ENCODE data around the gene SLC39A11. TPM values are rescaled to one million over a fixed set of nuclear protein-coding genes. Genes with fewer than 3 reads are reported as not detected.

Gene SLC39A11
- total RNA-seq, 1 experiment from 2014 or later = 46.4 TPM

GRCh38 chr17:72795941-72796340 is 296.5 kb downstream of the SLC39A11 start (continued):
- TF ChIP-seq ZBTB33 (IDR thresholded peaks at IDR 0.05; ENCODE audit: extremely low read depth, insufficient replicate concordance, low read length) = no peak
- TF ChIP-seq ZNF274 (IDR thresholded peaks at IDR 0.05; ENCODE audit: low read depth, low read length) = no peak
- TF ChIP-seq EZH2phosphoT487 (IDR thresholded peaks at IDR 0.05; ENCODE audit: borderline replicate concordance) = no peak
- TF ChIP-seq SRF (IDR thresholded peaks at IDR 0.05; ENCODE audit: low read depth) = no peak
- no peak for TF ChIP-seq SP1 (IDR thresholded peaks at IDR 0.05; ENCODE audit: low read depth)
- no peak for TF ChIP-seq ATF3 (IDR thresholded peaks at IDR 0.05)
- TF ChIP-seq EZH2 (IDR thresholded peaks at IDR 0.05) = no peak
- TF ChIP-seq MAX (IDR thresholded peaks at IDR 0.05) = no peak
- TF ChIP-seq CEBPB (IDR thresholded peaks at IDR 0.05; ENCODE audit: low read depth) = no peak
- no peak for TF ChIP-seq EGR1 (IDR thresholded peaks at IDR 0.05; ENCODE audit: low read depth)

GRCh38 chr17:72794152-72794551 is 298.3 kb downstream of the SLC39A11 start:
- no TSS peak for BruUV-seq (replicated peaks)
- DNase-seq (ENCODE audit: low read depth, low spot score) (no peak), ATAC-seq (no peak)
- peaks cover 0 to 17% of the 10 kb centered on the region in 2 experiments; a peak in 2 of 4 replicates for H3K9me3 ChIP-seq (ENCODE audit: control insufficient read depth in 1 of 2, insufficient read depth in 1 of 2, low read depth in 1 of 2, low read length in 2 of 2)
- no peaks in the 10 kb centered on the region for H3K79me2 ChIP-seq (ENCODE audit: insufficient read depth, low read length)
- H3K27me3 ChIP-seq (ENCODE audit: insufficient read depth, low read length) = no peaks in the 10 kb centered on the region
- no peaks in the 10 kb centered on the region for H3K4me1 ChIP-seq (ENCODE audit: control insufficient read depth in 1 of 2, insufficient read depth in 2 of 2, low read length in 2 of 2)
- TF ChIP-seq ZNF274 (IDR thresholded peaks at IDR 0.05; ENCODE audit: low read depth, low read length) (peak; percentile 59), JUND (IDR thresholded peaks at IDR 0.05) (no peak)
- POLR2A ChIA-PET = no interaction called here
- no peak overlapping the region for H3K4me2 ChIP-seq (ENCODE audit: low read length)
- no peaks in the 10 kb centered on the region for H3K9me2 ChIP-seq (ENCODE audit: insufficient read depth)
- H4K20me1 ChIP-seq (ENCODE audit: insufficient read depth) = no peaks in the 10 kb centered on the region
- H3K36me3 ChIP-seq (ENCODE audit: control insufficient read depth in 1 of 2, insufficient read depth in 2 of 2, low read length in 2 of 2) = no peaks in the 10 kb centered on the region
- H2AFZ ChIP-seq (ENCODE audit: low read depth, low read length, poor library complexity, severe bottlenecking) = no peak overlapping the region
- H3K9ac ChIP-seq (ENCODE audit: low read length) = no peak overlapping the region
- RAD21 ChIA-PET (ENCODE audit: low non-redundant PET in 1 of 2, low total read pairs in 2 of 2, uncharacterized antibody in 2 of 2, unreplicated experiment in 2 of 2) = no interaction called here
- no peak overlapping the region for H3K4me3 ChIP-seq (replicated peaks in 1 of 2; ENCODE audit: low read depth in 1 of 2, low read length in 2 of 2)
- no peak overlapping the region for H3K27ac ChIP-seq (ENCODE audit: low read depth, low read length)
- intact Hi-C loops (cut with micrococcal nuclease) = no loop called here
- CTCF ChIA-PET = no interaction called here
